Activated CD8-positive, alpha-beta memory T cell treated with anti-CD3 and anti-CD28 coated beads for 4 hours (primary cell): ENCODE measurements around the gene ZFAND3.
"Not testable (repeated sequence)": the region's sequence is repeated elsewhere in the genome, so short reads cannot be mapped to it uniquely, and the experiment has no call there.

Source experiments
- DNase-seq, 2 donors: peaks; one replicate each; pipeline ENCODE4 v3.0.0-alpha.2; 2020; ENCODE audit warnings: low read depth in 2 of 2

The ZFAND3 gene

DNA sequence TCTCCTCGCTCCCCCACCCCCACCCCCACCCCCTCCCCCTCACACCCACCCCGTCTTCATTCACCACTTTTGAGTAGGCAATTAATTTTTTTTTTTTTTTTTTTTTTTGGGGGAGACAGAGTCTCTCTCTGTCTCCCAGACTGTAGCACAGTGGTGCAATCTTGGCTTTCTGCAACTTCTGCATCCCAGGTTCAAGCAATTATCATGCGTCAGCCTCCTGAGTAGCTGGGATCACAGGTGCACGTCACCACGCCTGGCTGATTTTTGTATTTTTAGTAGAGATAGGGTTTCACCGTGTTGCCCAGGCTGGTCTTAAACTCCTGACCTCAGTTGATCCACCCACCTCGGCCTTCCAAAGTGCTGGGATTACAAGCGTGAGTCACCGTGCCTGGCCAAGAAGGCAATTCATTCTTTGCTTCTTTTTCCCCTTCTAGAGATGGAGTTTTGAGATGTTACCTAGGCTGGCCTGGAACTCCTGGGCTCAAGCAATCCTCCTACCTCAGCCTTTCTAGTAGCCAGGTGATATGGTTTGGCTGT, 230.4 kb downstream of the ZFAND3 start:
- not testable (repeated sequence) for DNase-seq

DNA sequence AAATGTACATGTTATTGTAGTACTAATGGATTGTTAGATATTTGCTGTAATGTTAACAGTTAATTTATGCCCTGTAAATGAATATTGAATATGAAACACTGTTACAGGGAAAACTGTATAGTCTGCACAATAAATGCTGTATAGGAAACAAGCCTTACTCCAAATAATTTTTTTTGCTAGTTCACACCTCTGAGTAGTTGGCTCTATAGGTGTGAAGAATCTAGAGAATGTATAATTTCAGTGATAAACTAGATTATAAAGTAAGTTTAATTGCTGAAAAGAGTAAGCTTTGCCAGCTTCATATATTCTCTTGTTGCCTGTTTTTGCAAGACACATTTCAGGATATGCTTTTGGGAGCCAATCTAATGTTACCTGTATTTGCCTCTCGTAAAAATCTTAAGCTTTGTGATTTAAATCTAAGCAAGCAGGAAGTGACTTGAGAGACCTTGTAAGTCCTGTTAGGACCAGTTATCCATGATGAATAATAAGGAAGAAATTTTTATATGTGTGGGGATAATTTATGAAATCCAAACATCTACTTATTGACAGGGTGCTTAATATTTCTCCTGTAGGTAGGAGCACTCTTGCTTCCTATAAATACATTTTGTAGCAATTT, 232.4 kb downstream of the ZFAND3 start:
- DNase-seq, result no peak

DNA sequence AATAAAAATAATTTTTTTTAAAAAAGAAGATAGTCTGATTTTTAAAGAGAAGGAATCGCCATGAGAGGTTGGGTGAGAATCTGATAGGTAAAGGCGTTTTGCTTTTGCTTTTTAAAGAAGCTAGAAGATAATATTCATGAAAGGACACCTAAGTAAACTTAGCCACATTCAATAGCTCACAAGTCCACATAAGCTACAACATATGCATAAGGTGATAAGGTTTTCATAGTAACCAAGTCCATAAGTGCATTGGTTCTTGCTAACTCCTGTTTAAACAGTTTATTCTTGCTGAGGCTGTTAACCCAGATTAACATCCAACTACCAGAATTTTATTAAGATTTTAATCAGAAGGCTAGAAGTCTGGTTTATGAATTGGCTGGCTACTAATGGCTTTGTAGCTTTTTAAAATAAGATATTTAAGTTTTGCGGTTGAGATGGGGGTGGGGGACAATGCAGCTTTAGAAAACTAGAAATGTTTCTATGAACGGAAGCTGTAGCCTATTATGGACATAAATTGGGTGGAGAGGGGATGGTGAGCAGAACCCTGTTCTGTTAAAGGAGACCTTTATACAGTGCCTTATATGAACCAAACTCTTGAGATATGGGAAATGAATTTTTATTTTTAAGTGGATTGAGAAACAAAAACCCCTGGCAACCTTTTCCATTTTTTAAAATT, 235.1 kb downstream of the ZFAND3 start:
- no peak for DNase-seq

DNA sequence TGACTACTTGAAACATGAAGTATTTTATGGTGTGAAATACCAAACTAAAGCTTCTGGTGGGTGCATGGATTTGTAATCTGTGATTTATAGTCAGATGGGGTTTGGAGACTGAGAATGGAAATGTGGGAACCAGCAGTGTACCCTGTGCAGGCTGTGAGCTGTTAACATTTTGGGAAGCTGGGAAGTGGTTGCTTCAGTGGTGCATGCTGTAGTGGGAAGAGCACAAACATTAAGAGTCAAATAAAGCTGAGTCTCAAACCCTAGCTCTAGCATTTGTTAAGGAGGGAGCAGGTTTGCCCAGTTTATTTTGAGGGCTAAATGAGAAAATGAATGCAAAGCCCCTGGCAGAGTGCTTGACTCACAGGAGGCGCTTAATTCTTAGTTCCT, 235.7 kb downstream of the ZFAND3 start:
- DNase-seq, result no peak

- no peak for DNase-seq
These were observed 236.8 kb downstream of the ZFAND3 start for GRCh38 chr6:38056361-38056760.

- DNase-seq, result peak; percentile 6 to 27
These were observed 238.5 kb downstream of the ZFAND3 start for GRCh38 chr6:38057994-38058393.

GRCh38 chr6:38062066-38062465, 242.5 kb downstream of the ZFAND3 start:
- no peak for DNase-seq

- DNase-seq, result no peak
These were observed 244.4 kb downstream of the ZFAND3 start for GRCh38 chr6:38063973-38064372.

DNA sequence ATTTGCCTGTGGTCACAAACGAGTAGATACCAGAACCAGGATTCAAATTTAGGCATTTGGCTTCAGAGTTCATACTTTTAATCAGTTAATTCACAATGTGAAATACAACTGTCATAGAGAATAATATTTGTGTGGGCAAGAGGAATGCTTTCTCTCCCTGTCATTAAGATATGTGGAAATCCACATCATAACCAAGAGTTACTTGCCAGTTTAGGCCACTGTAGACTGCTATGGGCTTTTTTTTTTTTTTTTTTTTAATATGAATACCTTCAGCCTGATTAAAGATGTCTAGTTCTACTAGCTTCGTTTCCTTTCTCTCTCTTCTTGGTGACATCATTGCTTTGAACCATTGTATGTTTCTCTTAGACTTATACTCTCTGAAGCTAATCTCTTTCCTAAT, 244.9 kb downstream of the ZFAND3 start:
- no peak for DNase-seq

DNA sequence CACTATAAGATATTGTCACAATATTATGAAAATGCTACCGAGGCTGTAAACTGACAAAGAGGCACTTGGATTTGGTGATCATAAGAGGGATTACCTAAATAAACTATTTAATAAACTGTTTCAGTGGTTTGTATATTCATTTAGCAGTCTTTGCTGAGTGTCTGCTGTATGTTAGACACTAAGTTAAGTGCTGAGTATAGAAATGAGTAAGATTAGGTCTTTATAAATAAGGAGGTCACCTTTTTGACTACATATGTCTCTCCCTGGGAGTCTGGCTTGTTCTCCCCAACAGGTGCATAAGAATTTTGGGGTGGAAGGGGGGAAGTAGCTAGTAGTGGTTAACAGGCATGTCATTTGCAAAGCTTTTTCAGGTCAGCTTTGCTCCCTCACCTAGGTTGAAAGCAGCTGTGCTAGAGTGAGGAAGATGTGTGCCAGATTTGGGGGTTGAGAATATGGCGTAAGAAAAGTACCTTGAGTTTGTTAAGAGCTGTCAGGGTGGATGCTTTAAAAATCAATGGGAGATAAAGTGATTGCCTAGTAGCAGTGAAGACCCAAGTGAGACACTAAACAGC, 246.3 kb downstream of the ZFAND3 start:
- DNase-seq, result no peak

GRCh38 chr6:38067263-38067980, 247.9 kb downstream of the ZFAND3 start:
- DNase-seq, result no peak

DNA sequence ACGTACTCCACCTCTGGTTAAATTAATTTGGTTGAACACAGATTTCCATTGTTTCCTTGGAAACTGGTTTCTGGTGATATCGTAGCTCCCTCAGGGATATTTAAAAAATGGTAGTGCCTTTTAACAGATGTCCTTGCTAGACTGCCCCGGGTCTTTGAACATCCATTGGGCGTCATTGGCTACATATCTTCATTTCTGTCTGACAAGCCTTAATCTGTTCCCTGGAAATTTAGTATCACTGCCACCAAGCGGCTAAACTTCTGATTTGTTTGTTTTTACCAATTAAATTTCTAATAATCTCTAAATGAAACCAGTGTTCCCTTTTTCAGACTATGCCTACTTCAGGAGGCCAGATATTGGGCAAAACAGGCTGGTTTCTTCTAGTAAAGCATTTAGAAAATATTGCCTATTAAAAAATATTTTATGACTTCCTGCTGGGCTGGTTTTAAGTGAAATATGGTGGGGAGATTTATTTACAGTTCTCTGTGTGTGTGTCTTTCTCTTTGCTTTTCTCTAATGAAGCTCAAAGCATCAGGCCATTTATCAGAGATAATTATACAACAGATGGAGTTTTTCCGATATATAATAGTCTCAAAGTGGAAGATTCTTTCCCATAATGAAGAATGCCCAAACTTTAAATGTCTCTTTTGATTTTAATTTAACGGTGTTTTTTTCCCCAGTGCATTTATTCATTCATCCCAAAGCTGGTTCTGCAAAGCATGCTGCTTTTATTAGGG, 249.5 kb downstream of the ZFAND3 start:
- no peak for DNase-seq

GRCh38 chr6:38077488-38078030, 258.0 kb downstream of the ZFAND3 start:
- DNase-seq, result no peak

GRCh38 chr6:38078671-38079070, 259.1 kb downstream of the ZFAND3 start:
- no peak for DNase-seq

DNA sequence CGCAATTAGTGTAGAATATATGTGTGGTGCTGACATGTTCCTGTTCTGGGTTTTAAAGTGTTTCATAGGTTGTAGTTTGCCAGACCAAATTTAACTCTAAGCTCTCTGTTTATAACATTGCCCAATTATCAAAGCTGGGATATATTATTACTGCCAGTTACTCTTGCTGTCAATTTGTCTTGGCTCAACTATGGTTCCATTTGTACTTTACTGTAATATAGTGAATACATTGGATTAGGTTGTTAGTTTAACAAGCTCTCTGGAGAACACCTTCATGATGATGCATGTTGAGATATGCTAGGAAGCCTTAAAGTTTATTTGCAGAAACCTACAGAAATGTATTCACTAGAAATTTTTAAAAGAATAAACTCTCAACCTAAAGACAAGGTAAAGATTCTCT, 259.6 kb downstream of the ZFAND3 start:
- DNase-seq, result no peak

DNA sequence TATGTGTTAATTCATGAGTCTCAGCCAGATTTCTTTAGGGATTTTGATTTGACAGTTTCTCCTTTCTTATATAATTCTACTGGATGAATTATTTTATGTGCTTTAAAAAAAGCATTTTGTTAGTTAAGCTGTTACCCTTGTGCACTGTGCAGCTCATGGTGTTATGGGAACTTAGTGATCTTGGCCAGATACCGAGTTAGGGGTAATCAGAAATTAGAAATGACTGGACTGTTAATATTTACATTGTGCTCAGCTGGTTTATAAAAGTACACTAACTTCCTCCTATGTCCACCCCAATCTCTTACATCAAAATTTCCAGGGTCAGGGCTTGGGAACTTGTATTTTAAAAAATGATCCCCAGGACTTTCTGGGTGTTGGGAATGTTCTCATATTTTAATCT, 260.0 kb downstream of the ZFAND3 start:
- DNase-seq, result no peak

DNA sequence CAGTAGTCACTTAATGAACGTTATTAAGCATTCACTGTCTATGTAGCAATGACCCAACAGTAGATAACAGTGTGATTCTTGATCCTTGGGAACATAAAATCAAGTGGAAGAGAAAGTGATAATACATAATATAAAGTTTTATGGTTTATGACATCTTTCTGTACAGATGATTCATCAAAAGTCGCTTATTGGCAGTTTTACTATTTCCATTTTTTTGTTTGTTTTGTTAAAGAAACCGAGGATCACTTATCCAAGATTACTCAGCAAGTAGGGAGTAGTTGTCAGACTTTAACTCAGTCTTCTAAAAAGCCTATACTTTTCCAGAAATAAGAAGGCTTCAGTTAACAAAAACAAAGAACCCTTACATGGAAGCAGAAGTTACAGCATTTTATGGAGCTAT, 260.8 kb downstream of the ZFAND3 start:
- DNase-seq, result no peak

GRCh38 chr6:38080889-38081288, 261.4 kb downstream of the ZFAND3 start:
- no peak for DNase-seq

DNA sequence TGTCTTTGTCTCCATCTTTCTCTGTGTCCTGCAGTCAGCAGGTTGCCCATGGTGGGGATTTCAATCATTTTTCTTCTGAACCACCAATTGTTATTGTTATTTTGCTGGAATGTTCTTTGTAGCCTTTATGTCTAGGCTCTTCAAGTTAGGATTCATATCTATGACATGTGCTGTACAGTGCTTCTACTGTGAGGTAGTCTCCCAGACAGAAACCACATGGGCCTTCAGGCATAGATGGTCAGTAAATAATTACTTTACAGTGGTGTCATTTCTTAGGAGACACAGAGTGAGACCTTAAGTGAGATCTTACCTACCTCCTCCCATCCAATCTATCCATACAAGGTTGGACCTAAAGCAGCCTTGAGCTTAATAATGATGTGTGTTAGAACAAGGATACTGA, 265.5 kb downstream of the ZFAND3 start:
- no peak for DNase-seq

GRCh38 chr6:38086346-38086745, 266.8 kb downstream of the ZFAND3 start:
- no peak for DNase-seq

- no peak for DNase-seq
These were observed 268.5 kb downstream of the ZFAND3 start for GRCh38 chr6:38088010-38088409.

GRCh38 chr6:38088829-38089228, 269.3 kb downstream of the ZFAND3 start:
- DNase-seq, result no peak
